Renal pelvis (tissue), 4 donors: ENCODE measurements around the gene COQ10B. TPM values are rescaled to one million over a fixed set of nuclear protein-coding genes. Genes with fewer than 3 reads are reported as not detected.
"Not testable (repeated sequence)": the region's sequence is repeated elsewhere in the genome, so short reads cannot be mapped to it uniquely, and the experiment has no call there.

Experiments
- DNase-seq: peaks from one replicate; pipeline ENCODE4 v3.0.0-alpha.2; 2013
- polyA plus RNA-seq, 3 donors: library from polyadenylated mRNA; unstranded; fragments of 120-200 nt; gene quantifications; one replicate each; pipeline ENCODE4 v1.2.1, GENCODE V29; 2013; ENCODE audit not compliant: insufficient read length in 3 of 3

COQ10B gene
- polyA plus RNA-seq, 3 donors, result 11.4 to 15.5 (median 13.0) TPM

DNA sequence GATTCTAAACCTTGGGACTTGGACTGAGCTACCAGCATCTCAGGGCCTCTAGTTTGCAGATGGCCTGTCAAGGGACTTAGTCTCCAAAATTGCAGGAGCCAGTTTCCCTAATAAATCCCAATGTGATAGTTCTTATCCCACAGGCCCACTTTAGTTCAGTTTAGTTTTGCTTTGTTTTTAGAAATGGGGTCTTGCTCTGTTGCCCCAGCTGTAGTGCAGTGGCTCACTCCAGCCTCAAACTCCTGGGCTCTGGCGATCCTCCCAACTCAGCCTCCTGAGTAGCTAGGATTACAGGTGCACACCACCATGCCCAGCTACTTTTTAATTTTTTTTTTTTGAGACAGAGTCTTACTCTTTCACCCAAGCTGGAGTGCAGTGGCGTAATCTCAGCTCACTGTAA, 16.0 kb upstream of the COQ10B start:
- DNase-seq, result no peak

DNA sequence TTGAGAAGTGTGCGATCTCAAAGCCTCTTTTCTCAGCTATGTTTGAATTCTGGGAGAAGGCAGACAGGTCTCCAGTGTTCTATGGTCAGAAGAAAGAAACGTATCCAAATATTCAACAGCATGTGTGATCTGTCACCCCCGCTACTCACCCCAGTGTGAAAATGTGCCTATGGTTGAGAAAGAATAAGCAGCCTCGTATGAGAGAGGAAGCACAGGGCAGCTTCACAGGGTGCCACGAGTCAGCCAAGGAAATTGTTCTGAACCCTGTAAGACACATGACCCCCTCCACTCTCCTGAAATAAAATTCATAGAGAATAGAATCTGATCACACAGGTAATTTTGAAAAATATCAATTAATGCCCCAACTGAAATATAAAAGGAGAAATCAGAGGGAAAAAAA, 10.5 kb upstream of the COQ10B start:
- DNase-seq, result no peak

DNA sequence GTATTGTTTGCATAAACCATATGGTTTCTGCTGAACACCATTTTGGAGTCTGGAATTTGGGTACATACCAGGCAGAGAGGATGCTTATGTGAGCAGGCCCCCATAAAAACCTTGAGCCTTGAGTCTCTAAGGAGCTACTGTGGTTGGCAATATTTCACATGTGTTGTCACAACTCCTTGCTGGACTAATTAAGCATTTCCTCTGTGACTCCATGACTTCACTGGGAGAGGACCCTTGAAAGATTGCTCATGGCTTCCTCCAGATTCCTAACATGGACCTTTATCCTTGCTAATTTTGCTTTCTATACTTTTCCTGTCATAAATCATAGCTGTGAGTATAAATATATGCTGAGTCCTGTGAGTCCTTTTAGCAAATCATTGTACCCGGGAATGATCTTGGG, 7.6 kb upstream of the COQ10B start:
- DNase-seq, result no peak

DNA sequence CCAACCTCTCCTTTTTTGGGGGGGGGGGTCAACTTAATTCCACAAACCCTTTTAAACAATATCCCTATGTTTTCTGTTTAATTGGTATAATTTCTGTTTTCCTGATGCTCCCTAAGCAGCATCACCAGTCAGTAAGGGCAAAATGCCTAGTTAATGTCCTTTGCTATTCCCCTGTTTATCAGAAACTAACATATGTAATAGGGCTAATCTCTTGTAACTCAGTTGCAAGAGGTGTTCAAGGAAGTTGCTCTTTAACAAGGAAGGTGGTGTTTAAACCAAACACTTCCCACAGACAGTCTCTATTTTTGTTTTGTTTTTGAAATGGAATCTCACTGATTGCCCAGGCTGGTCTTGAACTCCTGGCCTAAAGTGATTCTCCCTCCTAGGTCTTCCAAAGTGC, 6.5 kb upstream of the COQ10B start:
- DNase-seq, result no peak

DNA sequence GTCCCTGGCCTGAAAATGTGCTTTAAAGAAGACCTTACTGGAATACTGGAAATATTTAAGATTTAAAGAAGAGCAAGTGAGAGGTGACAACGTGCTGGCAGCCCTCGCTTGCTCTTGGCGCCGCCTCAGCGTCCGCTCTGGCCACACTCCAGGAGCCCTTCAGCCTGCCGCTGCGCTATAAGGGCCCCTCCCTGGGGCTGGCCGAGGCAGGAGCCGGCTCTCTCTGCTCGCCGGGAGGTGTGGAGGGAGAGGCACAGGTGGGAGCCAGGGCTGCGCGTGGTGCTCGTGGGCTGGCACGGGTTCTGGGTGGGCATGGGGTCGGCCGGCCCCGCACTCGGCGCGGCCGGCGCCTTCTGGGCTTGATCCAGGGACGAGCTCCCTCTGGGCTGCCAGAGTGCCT, 2.9 kb upstream of the COQ10B start:
- no peak for DNase-seq

DNA sequence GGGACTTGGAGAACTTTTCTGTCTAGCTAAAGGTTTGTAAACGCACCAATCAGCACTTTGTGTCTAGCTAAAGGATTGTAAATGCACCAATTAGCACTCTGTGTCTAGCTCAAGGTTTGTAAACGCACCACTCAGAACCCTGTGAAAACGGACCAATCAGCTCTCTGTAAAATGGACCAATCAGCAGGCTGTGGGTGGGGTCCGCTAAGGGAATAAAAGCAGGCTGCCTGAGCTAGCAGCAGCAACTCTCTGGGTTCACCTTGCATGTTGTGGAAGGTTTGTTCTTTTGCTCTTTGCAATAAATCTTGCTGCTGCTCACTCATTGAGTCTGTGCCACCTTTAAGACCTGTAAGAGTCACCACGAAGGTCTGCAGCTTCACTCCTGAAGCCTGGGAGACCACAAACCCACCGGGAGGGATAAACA, 2.4 kb upstream of the COQ10B start:
- DNase-seq, result not testable (repeated sequence)

DNA sequence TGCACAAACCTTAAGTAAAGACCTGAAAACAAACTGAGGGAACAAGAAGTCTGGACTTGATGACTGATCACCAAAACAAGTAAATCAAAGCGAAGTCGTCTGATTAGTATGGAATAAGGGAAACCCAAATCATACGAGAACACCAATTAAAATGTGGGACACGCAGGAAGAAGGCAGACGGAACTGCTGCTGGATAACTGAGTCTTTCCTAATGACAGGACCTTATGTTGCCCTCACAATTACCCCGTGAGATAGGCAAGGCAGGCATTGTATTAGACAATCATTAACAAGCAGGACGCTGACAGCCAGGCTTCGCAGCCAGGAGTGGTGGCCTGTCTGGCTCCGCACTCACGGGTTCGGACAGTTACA, 614 bp upstream of the COQ10B start:
- DNase-seq, result no peak

DNA sequence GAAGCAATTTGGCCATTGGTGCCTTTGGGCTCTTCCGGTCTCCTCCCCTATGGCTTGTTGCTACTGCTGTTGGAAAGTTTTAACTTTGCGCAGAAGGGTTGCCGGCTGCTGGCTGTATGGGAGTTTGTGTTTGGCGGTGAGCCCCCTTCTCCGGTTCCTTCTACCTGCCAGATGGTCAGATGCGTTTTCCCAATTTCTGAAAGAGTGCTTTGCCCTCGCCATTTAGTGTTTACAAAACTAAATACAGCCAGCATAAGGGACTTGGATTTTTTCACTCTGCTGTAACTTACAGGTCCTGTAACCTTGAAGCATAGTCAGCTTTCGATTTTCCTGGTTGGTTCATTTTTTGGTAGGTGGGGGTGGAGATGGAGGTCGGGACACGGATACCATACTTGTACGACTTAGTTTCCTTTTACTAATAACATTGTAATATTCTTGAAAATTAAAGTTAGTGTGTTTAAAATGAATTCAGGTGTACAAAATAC, 604 bp downstream of the COQ10B start:
- peak; percentile 84 for DNase-seq

DNA sequence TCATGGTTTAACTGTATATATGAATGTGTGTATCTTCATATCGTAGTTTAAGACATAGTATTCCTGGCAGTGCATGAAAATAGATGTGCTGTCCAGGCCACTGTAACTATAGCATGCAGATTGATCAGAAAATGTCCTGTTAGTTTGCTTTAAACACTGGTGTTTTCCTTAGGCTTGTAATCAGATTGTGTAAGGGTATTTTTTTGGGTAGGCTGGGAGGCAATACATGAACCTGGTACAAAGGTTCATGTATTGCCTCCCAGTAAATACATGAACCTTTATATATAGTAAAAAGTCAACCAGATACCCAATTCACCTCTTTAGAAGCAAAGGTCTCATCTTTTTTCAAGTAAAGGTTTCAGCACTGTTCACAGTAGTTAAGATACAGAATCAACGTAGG, 1.6 kb downstream of the COQ10B start:
- no peak for DNase-seq

DNA sequence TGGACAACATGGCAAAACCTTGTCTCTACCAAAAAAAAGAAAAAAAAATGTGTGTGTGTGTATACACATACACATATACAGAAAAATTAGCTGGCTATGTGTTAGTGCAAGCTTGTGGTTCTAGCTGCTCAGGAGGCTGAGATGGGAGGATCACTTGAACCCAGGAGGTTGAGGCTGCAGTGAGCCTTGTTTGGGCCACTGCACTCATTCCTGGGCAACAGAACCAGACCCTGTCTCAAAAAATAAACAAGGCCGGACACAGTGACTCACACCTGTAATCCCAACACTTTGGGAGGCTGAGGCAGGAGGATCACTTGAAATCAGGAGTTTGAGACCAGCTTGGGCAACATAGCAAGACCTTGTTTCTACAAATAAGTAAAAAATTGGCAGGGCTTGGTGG, 2.1 kb downstream of the COQ10B start:
- no peak for DNase-seq

DNA sequence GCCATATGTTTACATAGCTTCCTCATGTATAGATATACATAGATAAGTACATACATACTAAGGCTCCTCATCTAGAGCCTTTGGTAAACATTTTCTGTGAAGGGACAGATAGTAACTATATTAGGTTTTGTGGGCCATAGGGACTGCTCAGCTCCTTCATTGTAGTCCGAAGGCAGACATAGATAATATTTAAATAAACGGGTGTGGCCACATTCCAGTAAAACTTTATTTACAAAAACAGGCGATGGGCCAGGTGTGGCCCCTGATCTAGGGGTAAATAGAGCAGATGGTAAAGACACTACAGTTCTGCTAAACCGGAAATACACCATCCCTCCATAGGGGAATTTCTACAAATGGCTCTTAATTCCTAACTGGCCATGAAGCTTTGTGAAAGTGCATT, 7.3 kb downstream of the COQ10B start:
- DNase-seq, result no peak

DNA sequence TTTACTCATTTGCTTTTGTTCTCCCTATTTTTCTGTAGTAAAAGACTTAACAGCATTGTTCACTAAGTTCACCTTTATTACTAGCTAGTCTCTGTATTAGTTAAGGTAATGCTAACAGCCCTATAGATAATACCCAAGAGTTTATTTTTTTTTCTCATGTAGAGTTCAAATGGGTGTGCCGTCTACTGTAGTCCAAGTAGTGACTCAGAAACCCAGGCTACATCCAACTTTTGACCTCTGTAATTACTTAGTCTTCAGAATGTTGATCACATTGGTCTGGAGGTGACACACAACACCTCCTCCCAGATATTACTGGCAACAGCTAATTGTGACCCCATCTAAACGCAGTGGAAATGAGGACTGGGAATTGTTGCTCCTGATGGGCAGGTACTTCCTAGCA, 7.7 kb downstream of the COQ10B start:
- DNase-seq, result no peak

DNA sequence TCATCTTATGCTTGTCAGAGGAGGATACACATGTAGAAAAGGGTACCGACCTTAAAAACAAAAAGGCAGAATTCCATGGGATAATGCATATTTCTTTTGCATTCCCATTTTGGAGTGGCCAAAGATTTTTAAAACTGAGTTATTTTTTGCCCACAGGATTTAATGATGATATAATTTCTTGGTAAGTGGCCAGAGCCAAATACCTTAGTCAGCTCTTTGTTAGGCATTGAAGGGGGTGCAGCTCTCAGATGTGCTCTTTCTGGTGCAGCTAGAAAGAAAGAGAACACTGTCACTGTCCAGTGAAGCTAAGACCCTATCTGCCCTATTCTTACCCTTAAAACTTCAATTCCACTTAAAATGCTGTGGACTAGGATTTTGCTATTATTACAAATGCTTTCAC, 10.8 kb downstream of the COQ10B start:
- DNase-seq, result no peak

DNA sequence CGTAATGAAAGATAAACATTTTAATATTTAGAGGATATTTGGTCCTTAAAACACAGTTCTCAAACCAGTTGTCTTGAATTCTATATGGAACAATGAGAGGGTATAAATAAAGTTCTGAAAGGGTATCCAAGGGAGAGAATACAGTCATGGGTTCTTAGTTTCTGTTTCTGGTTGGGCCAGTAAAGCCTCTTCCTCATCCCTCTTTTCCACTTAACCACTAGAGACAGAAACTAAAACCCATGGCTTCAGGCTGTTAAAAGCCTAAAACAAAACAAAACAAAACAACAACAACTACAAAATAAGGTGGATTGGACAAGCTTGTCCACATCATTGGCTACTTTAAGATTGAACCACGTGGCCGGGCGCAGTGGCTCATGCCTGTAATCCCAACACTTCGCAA, 18.8 kb downstream of the COQ10B start:
- no peak for DNase-seq

DNA sequence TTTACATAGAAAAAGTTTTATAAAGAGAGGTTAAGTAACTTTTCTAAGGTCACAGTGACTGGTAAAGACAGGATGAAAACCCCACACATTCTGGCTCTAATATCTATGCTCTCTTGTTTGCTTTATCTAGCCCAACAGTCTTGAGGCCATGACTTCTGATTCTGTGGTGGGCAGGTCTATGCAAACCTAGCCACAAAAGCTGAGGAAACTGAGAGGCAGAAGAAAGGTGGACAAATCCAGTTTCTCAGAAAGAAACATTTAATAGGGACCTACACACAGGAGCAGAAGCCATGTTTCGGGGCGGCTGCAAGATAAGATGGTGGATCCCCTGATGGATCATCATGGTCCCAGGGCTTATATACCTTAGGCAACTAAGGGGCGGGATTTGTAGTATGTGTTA, 24.4 kb downstream of the COQ10B start:
- no peak for DNase-seq

DNA sequence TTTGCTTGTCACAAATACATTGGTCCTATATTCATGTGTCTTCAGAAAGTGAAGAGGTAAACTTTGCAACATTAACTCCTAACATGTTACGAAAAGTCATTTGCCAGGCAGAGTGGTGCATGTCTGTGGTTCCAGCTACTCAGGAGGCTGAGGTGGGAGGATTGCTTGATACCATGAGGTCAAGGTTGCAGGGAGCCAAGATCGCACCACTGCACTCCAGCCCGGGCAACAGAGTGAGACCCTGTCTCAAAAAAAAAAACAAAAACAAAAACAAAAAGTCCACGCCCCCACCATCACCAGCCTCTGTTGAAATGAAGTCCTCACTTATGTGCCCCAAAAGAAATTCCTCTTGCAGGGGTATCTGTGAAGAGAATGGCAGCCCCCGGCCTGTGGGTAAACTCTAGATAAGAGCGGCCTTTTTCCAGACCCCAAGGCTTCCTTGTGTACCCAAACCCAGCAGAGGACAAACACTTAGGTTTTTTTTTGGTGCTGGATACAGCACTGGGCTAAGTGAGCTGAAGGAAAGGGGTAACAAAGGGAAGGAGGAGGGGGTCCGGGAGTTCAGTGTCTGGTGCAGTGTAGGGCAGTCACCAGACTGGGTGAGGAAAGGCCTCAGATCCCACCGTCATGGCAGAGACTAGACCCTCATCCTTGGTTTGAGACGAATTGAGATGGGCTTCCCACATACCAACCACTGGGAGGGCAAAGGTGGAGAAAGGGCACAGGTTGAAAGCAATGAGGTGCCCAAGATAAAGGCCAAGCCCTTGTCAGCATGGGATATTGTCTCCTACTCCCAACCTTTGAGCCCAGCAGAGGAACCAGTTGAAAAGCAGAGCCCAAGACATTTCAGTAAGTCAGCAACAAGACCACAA, 27.0 kb downstream of the COQ10B start:
- no peak for DNase-seq

DNA sequence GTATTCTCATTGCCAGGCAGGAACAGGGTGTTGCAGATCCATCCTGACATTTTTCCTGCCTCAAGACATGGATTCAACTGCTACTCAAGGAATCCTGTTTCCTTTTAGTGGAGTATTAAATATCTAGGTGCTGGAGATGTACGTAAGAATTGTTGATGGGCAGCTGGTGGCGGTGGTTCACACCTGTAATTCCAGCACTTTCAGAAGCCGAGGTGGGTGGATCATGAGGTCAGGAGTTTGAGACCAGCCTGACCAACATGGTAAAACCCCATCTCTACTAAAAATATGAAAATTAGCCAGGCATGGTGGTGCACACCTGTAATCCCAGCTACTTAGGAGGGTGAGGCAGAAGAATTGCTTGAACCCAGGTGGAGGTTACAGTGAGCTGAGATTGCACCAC, 30.9 kb downstream of the COQ10B start:
- DNase-seq, result not testable (repeated sequence)

DNA sequence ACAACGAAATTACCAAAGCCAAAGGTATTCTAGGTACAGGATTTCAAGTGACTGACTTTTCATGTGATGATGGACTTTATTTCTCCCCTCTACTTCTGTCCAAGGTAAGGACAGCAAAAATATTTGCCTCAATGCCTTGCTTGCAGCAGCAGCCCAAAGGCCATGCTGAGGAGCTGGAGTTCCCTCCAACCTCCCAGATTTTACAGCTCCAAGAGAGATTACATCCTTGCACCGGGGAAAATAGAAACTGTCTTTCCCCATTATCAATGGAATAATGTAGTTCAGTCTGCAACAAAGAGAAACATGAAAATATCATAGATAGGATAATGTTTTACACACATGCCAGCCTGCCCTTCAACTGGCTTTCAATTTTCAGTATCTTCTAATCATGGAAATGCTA, 32.8 kb downstream of the COQ10B start:
- DNase-seq, result no peak

DNA sequence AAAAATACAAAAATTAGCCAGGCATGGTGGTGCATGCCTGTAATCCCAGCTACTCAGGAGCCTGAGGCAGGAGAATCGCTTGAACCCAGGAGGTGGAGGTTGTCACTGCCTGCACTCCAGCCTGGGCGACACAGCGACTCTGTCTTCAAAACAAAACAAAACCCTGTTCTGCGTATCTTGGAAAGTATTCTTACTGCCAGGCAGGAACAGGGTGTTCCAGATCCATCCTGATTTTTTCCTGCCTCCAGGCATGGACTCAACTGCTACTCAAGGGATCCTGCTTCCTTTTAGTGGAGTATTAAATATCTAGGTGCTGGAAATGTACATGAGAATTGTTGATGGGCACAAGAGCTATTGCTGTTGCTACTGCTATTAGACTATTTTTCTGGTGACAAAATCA, 34.0 kb downstream of the COQ10B start:
- no peak for DNase-seq

DNA sequence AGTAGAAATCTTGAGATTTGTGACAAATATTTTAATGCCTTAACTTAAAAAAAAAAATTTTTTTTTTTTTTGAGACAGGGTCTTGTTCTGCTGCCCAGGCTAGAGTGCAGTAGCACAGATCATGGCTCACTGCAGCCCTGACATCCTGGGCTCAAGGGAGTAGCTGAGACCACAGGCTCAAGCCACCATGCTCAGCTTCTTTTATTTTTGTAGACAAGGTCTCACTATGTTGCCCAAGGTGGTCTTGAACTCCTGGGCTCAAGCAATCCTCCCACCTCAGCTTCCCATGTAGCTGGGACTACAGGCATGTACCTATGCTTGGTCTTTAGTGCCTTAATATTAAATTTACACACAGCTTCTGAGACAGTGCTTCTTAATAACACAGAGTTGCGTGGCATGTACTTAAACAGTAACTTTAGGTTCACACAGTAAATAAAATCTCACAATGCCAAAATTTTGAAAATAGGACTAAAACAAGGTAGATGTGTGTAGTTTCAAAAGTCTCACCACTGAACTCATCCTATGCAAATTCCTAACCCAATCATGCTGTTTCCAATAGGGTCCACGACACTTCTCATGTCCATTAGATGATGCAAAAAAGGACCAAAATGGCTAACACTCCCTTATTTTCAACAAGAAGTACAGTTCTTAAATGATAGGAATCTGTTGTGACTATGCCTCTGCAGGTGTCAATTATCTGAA, 42.2 kb downstream of the COQ10B start:
- DNase-seq, result no peak

DNA sequence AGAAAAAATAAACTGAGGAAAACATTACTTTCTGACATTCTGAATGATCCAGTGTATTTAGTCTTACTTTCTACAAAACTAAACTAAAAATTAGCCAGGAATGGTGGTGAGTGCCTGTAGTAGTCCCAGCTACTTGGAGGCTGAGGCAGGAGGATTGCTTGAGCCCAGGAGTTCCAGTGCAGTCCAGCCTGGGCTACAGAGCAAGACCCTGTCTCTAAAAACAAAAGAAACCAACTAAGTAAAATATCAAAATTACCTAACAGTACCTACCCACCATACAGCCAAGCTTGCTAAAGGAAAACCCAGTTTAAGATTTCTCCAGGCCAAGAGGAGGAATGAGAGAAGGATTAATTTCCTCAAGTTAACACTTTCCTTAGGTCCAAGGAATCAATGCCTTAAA, 43.3 kb downstream of the COQ10B start:
- DNase-seq, result no peak

DNA sequence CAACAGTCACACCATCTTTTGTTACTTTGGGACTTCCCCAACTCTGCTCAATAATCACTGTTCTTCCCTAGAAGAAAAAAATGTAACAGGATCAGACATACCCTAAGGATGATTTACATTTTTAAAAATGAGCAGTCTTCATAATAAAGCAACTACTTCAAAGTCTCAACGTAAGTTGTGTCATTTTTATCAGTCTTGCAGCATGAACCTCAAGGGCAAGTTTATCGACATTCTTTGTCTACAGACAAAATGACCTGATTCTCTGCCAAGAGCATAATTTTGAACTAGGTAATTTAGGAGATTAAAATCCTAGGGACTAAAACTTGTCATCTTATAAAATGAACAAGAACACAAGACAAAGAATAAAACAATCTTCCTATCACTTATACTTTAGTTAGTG, 44.0 kb downstream of the COQ10B start:
- no peak for DNase-seq

DNA sequence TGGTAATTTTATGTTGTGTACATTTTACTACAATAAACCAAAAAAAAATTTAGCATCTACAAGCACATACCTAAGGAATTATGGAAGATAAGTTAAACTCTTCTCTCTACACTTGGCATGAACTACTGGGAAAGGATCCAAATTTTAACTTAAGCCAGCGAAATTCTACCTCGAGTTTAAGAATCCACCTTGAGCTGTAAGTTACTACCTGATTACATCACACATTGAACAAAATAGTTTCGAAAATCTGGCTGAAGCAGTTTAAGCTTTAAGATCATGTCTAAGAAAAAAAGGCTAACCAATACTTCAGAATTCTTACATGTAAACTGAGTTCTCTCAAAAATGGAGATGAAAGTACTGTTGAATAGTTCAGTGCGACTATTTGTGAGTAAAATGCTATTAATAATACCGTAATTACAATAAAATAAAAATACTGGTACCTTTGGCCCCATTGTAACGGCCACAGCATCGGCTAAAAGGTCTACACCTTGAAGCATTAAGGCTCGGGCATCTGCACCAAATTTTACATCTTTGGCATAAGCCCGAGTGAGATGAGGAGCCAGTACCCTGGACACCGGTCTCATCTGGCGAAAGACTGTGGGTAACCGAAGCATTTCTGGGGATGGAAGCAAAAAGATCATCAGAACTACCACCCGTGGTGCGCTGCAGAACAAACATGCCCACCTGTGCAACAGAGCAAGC, 45.0 kb downstream of the COQ10B start:
- DNase-seq, result no peak
